H9 (cell line): ENCODE measurements around the gene NKD2. TPM values are rescaled to one million over a fixed set of nuclear protein-coding genes. Genes with fewer than 3 reads are reported as not detected.

Experiments
- DNase-seq: peaks from one replicate; pipeline ENCODE4 v3.0.0-alpha.2; 2017
- H2AFZ ChIP-seq: one replicate; pipeline ENCODE4 v1.6.1; 2013; ENCODE audit warnings: mild to moderate bottlenecking, low read length, control low read depth, moderate library complexity
- H2AK5ac ChIP-seq: 2 replicates; pipeline ENCODE4 v1.6.1; 2013; ENCODE audit warnings: low read length, control low read depth, mixed read lengths; ENCODE audit not compliant: insufficient read length
- H2BK120ac ChIP-seq: one replicate; pipeline ENCODE4 v1.6.1; 2013; ENCODE audit warnings: low read depth, mild to moderate bottlenecking, low read length, control low read depth, inconsistent platforms; ENCODE audit not compliant: poor library complexity, severe bottlenecking
- H2BK12ac ChIP-seq: 2 replicates; pipeline ENCODE4 v1.6.1; 2013; ENCODE audit warnings: low read length, control low read depth, mixed read lengths, low read depth; ENCODE audit not compliant: insufficient read length
- H2BK15ac ChIP-seq: 2 replicates; pipeline ENCODE4 v1.6.1; 2013; ENCODE audit warnings: low read depth, low read length, control low read depth
- H2BK20ac ChIP-seq: one replicate; pipeline ENCODE4 v1.6.1; 2013; ENCODE audit warnings: low read depth, mild to moderate bottlenecking, low read length, control low read depth, inconsistent platforms; ENCODE audit not compliant: poor library complexity, severe bottlenecking
- H2BK5ac ChIP-seq: 2 replicates; pipeline ENCODE4 v1.6.1; 2013; ENCODE audit warnings: low read length, control low read depth, mixed read lengths; ENCODE audit not compliant: insufficient read length
- H3K14ac ChIP-seq: 2 replicates; pipeline ENCODE4 v1.6.1; 2013; ENCODE audit warnings: low read length, control low read depth; ENCODE audit not compliant: insufficient read depth
- H3K18ac ChIP-seq: 2 replicates; pipeline ENCODE4 v1.6.1; 2013; ENCODE audit warnings: low read depth, mild to moderate bottlenecking, mixed read lengths, low read length, control low read depth; ENCODE audit not compliant: insufficient read length
- H3K23ac ChIP-seq: 2 replicates; pipeline ENCODE4 v1.6.1; 2013; ENCODE audit warnings: low read length, control low read depth, mixed read lengths, low read depth; ENCODE audit not compliant: insufficient read length
- H3K23me2 ChIP-seq: 2 replicates; pipeline ENCODE4 v1.6.1; 2013; ENCODE audit warnings: low read depth, mild to moderate bottlenecking, mixed read lengths, low read length, control low read depth; ENCODE audit not compliant: insufficient read length, poor library complexity, severe bottlenecking
- H3K27ac ChIP-seq: 2 replicates; pipeline ENCODE4 v1.5.1; 2013; ENCODE audit warnings: low read length, control low read depth, mixed read lengths, low read depth; ENCODE audit not compliant: insufficient read length
- H3K27me3 ChIP-seq: 2 replicates; pipeline ENCODE4 v1.6.1; 2013; ENCODE audit warnings: low read length, control low read depth, inconsistent platforms; ENCODE audit not compliant: insufficient read depth
- H3K4ac ChIP-seq: 2 replicates; pipeline ENCODE4 v1.6.1; 2013; ENCODE audit warnings: low read depth, mild to moderate bottlenecking, control low read depth, inconsistent platforms, low read length, moderate library complexity
- H3K4me1 ChIP-seq: 2 replicates; pipeline ENCODE4 v1.6.1; 2013; ENCODE audit warnings: low read length, control low read depth, inconsistent platforms; ENCODE audit not compliant: insufficient read depth
- H3K4me2 ChIP-seq: 2 replicates; pipeline ENCODE4 v1.6.1; 2013; ENCODE audit warnings: low read length, control low read depth, mixed read lengths; ENCODE audit not compliant: insufficient read length, insufficient read depth
- H3K56ac ChIP-seq: 2 replicates; pipeline ENCODE4 v1.6.1; 2013; ENCODE audit warnings: low read depth, mild to moderate bottlenecking, mixed read lengths, low read length, control low read depth; ENCODE audit not compliant: insufficient read length
- H3K79me1 ChIP-seq: 2 replicates; pipeline ENCODE4 v1.6.1; 2013; ENCODE audit warnings: low read depth, mild to moderate bottlenecking, moderate library complexity, low read length, control low read depth, inconsistent platforms; ENCODE audit not compliant: insufficient read depth, poor library complexity, severe bottlenecking
- H3K79me2 ChIP-seq: 2 replicates; pipeline ENCODE4 v1.6.1; 2013; ENCODE audit warnings: low read length, control low read depth, inconsistent platforms; ENCODE audit not compliant: insufficient read depth
- H3K9ac ChIP-seq: 2 replicates; pipeline ENCODE4 v1.6.1; 2013; ENCODE audit warnings: low read length, control low read depth, mixed read lengths; ENCODE audit not compliant: insufficient read length; ENCODE audit errors: extremely low read depth
- H3K9me3 ChIP-seq: one replicate; pipeline ENCODE4 v1.6.1; 2013; ENCODE audit warnings: low read depth, low read length, inconsistent platforms; ENCODE audit not compliant: control insufficient read depth
- H3T11ph ChIP-seq: one replicate; pipeline ENCODE4 v1.6.1; 2013; ENCODE audit warnings: mild to moderate bottlenecking, low read length, control low read depth, inconsistent platforms
- H4K20me1 ChIP-seq: one replicate; pipeline ENCODE4 v1.6.1; 2013; ENCODE audit not compliant: control insufficient read depth, insufficient read length, insufficient read depth
- H4K5ac ChIP-seq: 2 replicates; pipeline ENCODE4 v1.6.1; 2013; ENCODE audit warnings: low read depth, mild to moderate bottlenecking, mixed read lengths, low read length, control low read depth; ENCODE audit not compliant: insufficient read length
- H4K8ac ChIP-seq: replicated peaks from 2 replicates; pipeline ENCODE4 v1.6.1; 2013; ENCODE audit warnings: low read length, control low read depth, mixed read lengths, low read depth; ENCODE audit not compliant: insufficient read length
- H4K91ac ChIP-seq: 2 replicates; pipeline ENCODE4 v1.6.1; 2013; ENCODE audit warnings: low read depth, mild to moderate bottlenecking, moderate library complexity, mixed read lengths, low read length, control low read depth; ENCODE audit not compliant: insufficient read length
- H3K27ac Mint-ChIP-seq, 3 experiments: 2 replicates in 2 of 3; 3 replicates in 1 of 3; pipeline ENCODE4 v1.8.0; 2020 to 2021; ENCODE audit warnings: mixed read lengths in 3 of 3, mild to moderate bottlenecking in 1 of 3, moderate library complexity in 1 of 3
- H3K27me3 Mint-ChIP-seq: 2 replicates; pipeline ENCODE4 v1.8.0; 2021; ENCODE audit warnings: low read depth, mild to moderate bottlenecking, moderate library complexity, mixed read lengths
- H3K36me3 Mint-ChIP-seq, 3 experiments: 2 replicates in 2 of 3; 3 replicates in 1 of 3; pipeline ENCODE4 v1.8.0; 2020 to 2021; ENCODE audit warnings: low read depth in 3 of 3, mixed read lengths in 3 of 3; ENCODE audit not compliant: insufficient read depth in 1 of 3
- H3K4me1 Mint-ChIP-seq, 2 experiments: 2 replicates each; pipeline ENCODE4 v1.8.0; 2020; ENCODE audit warnings: mixed read lengths in 2 of 2
- H3K4me3 Mint-ChIP-seq, 2 experiments: 2 replicates in 1 of 2; 3 replicates in 1 of 2; pipeline ENCODE4 v1.8.0; 2020 to 2021; ENCODE audit warnings: mild to moderate bottlenecking in 2 of 2, mixed read lengths in 2 of 2, moderate library complexity in 1 of 2
- H3K9me3 Mint-ChIP-seq, 2 experiments: 2 replicates in 1 of 2; 3 replicates in 1 of 2; pipeline ENCODE4 v1.8.0; 2020; ENCODE audit warnings: mild to moderate bottlenecking in 2 of 2, mixed read lengths in 2 of 2, moderate library complexity in 1 of 2
- WGBS: extraction: QIAGEN DNeasy Blood & Tissue Kit; methylation state at CpG from one replicate; pipeline ENCODE4 v1.1.7; 2013; ENCODE audit warnings: missing lambda C conversion rate, low lambda C conversion rate, mixed read lengths; ENCODE audit not compliant: insufficient read length; ENCODE audit errors: extremely low coverage; 5-methylcytosine and 5-hydroxymethylcytosine counted together
- total RNA-seq: library from RNA; stranded (reverse); gene quantifications from 2 replicates; pipeline ENCODE4 v1.2.1, GENCODE V29; 2021
- TF ChIP-seq, protein P1 (sequence below): fragments of 200-600 bp; sonication (generic); conservative IDR thresholded peaks from 3 replicates; pipeline ENCODE4 v1.8.0; 2021; ENCODE audit warnings: antibody characterized with exemption, mild to moderate bottlenecking

The NKD2 gene
- total RNA-seq, 1 experiment from 2014 or later = 7.3 TPM

DNA sequence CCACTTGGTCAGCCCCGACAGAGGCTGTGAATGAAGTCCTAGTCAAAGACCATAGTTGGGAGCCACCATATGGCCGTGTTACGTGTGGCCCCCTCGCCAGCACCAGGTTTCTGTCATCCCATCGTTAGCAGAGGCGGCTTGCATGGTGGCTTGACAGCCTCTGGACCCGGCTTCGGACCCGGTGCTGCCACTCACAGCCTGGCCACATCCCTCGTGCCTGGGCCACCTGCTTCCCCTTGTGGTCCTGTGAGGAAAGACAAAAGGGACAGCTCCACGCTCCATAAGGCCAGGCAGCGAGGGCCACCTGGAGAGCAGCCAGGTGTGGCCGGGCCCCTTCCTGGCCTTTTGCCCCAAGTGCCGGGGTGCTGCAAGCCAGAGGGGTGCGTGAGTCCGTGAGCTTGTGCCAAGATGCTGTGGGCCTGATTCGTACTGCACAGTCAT lies 6.2 kb downstream of the NKD2 start:
- no peak overlapping the region for H2BK120ac ChIP-seq
- no peaks in the 10 kb centered on the region for H4K20me1 ChIP-seq
- H3K4me2 ChIP-seq = no peak overlapping the region
- H3K4me1 ChIP-seq = no peaks in the 10 kb centered on the region
- no peak overlapping the region for H3K18ac ChIP-seq
- H2BK15ac ChIP-seq = no peak overlapping the region
- H3K27ac ChIP-seq = no peak overlapping the region
- Mint-ChIP-seq H3K27ac (no peak overlapping the region), H3K27me3 (peaks cover 16% of the 10 kb centered on the region), H3K9me3 (no peaks in the 10 kb centered on the region; a peak in 1 of 5 replicates), H3K4me1 (peaks cover 19 to 20% of the 10 kb centered on the region in 2 experiments), H3K36me3 (no peaks in the 10 kb centered on the region), H3K4me3 (no peak overlapping the region)
- no peaks in the 10 kb centered on the region for H3K79me1 ChIP-seq
- no peak overlapping the region for H3K56ac ChIP-seq
- H2BK20ac ChIP-seq = no peak overlapping the region
- DNase-seq = no peak
- no peak overlapping the region for H4K91ac ChIP-seq
- no peak overlapping the region for H3T11ph ChIP-seq
- H3K23me2 ChIP-seq = no peaks in the 10 kb centered on the region
- H3K14ac ChIP-seq = no peak overlapping the region
- H3K79me2 ChIP-seq = no peaks in the 10 kb centered on the region
- H3K9me3 ChIP-seq = no peaks in the 10 kb centered on the region
- no peak overlapping the region for H2BK5ac ChIP-seq
- H3K23ac ChIP-seq = no peak overlapping the region
- TF ChIP-seq, protein P1, sequence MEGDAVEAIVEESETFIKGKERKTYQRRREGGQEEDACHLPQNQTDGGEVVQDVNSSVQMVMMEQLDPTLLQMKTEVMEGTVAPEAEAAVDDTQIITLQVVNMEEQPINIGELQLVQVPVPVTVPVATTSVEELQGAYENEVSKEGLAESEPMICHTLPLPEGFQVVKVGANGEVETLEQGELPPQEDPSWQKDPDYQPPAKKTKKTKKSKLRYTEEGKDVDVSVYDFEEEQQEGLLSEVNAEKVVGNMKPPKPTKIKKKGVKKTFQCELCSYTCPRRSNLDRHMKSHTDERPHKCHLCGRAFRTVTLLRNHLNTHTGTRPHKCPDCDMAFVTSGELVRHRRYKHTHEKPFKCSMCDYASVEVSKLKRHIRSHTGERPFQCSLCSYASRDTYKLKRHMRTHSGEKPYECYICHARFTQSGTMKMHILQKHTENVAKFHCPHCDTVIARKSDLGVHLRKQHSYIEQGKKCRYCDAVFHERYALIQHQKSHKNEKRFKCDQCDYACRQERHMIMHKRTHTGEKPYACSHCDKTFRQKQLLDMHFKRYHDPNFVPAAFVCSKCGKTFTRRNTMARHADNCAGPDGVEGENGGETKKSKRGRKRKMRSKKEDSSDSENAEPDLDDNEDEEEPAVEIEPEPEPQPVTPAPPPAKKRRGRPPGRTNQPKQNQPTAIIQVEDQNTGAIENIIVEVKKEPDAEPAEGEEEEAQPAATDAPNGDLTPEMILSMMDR = no peak
- H4K8ac ChIP-seq = no peak overlapping the region
- no peak overlapping the region for H2BK12ac ChIP-seq
- H3K9ac ChIP-seq = no peak overlapping the region
- H3K4ac ChIP-seq = no peak overlapping the region
- no CpG with 5 or more reads among the region's 17 CpGs for WGBS
- no peak overlapping the region for H4K5ac ChIP-seq
- H2AK5ac ChIP-seq = no peak overlapping the region
- H2AFZ ChIP-seq = no peak overlapping the region
- H3K27me3 ChIP-seq = peaks cover under 1% of the 10 kb centered on the region; the same call in 1 of the 2 replicates
